K562 (cell line): Measurements from ENCODE around the gene SLC35A4. TPM values are rescaled to one million over a fixed set of nuclear protein-coding genes. Genes with fewer than 3 reads are reported as not detected.

Source experiments
- ASH1L ChIP-seq: fragments of 450-650 bp; IDR thresholded peaks from 2 replicates; pipeline ENCODE4 v1.6.1; 2018; ENCODE audit warnings: borderline replicate concordance, mild to moderate bottlenecking, low read depth; ENCODE audit not compliant: partially characterized antibody
- ATF1 ChIP-seq, 2 experiments: fragments of 450-650 bp in 1 of 2; IDR thresholded peaks; 2 replicates each; pipeline ENCODE4 v1.6.1; 2016; ENCODE audit warnings: missing compliant biosample characterization in 1 of 2, missing genetic modification characterization in 1 of 2
- CBX8 ChIP-seq: fragments of 200-600 bp; sonication (generic); IDR thresholded peaks from 2 replicates; pipeline ENCODE4 v1.6.1; 2012; ENCODE audit warnings: borderline replicate concordance, mixed run types, low read depth, mild to moderate bottlenecking, moderate library complexity, mixed read lengths, low read length, control low read depth, inconsistent platforms; ENCODE audit not compliant: poor library complexity, severe bottlenecking; ENCODE audit errors: extremely low read depth
- CHCHD3 ChIP-seq: fragments of 250-450 bp; sonication (Bioruptor Pico); IDR thresholded peaks from 2 replicates; pipeline ENCODE4 v2.1.2; 2022; ENCODE audit warnings: mild to moderate bottlenecking
- CREB1 ChIP-seq, 2 experiments: sonication (generic) in 1 of 2; formaldehyde crosslinking in 1 of 2; IDR thresholded peaks; 2 replicates each; pipeline versions ENCODE4 v1.6.1 to v1.8.0; 2012 to 2022; ENCODE audit warnings: inconsistent platforms in 1 of 2, mild to moderate bottlenecking in 1 of 2, missing genetic modification reagents in 1 of 2, moderate library complexity in 1 of 2
- HNRNPL ChIP-seq: fragments of 200-400 bp; formaldehyde crosslinking; IDR thresholded peaks from 2 replicates; pipeline ENCODE4 v1.6.1; 2017; ENCODE audit warnings: low read depth, mild to moderate bottlenecking, low read length
- KDM2B ChIP-seq: fragments of 250-450 bp; sonication (Bioruptor Pico); IDR thresholded peaks from 2 replicates; pipeline ENCODE4 v1.8.0; 2021; ENCODE audit warnings: mild to moderate bottlenecking, moderate library complexity
- L3MBTL2 ChIP-seq: fragments of 450-650 bp; IDR thresholded peaks from 2 replicates; pipeline ENCODE4 v1.6.1; 2016; ENCODE audit warnings: mild to moderate bottlenecking, moderate library complexity
- LCOR ChIP-seq: sonication (generic); formaldehyde crosslinking; IDR thresholded peaks from 2 replicates; pipeline ENCODE4 v1.8.0; 2022; ENCODE audit warnings: mild to moderate bottlenecking, missing genetic modification reagents
- PHF21A ChIP-seq: fragments of 450-650 bp; IDR thresholded peaks from 2 replicates; pipeline ENCODE4 v1.6.1; 2017; ENCODE audit warnings: low read depth, borderline replicate concordance
- PTBP1 ChIP-seq: fragments of 200-400 bp; formaldehyde crosslinking; IDR thresholded peaks from 2 replicates; pipeline ENCODE4 v1.6.1; 2017; ENCODE audit warnings: low read depth, low read length
- SMARCB1 ChIP-seq: IDR thresholded peaks from 2 replicates; pipeline ENCODE4 v1.6.1; 2011; ENCODE audit warnings: improper control_type of control experiment, low read depth; ENCODE audit not compliant: insufficient read length
- SNRNP70 ChIP-seq: fragments of 200-400 bp; formaldehyde crosslinking; optimal IDR thresholded peaks from 2 replicates; pipeline ENCODE3; 2017; ENCODE audit warnings: low read depth, low read length
- TCF7L2 ChIP-seq: fragments of 150-350 bp; IDR thresholded peaks from 2 replicates; pipeline ENCODE4 v1.6.1; 2016; ENCODE audit warnings: low read depth, mild to moderate bottlenecking, low read length, moderate library complexity
- U2AF1 ChIP-seq: fragments of 200-400 bp; formaldehyde crosslinking; optimal IDR thresholded peaks from 2 replicates; pipeline ENCODE3; 2017; ENCODE audit warnings: mild to moderate bottlenecking, low read depth, low read length, moderate library complexity
- ZC3H8 ChIP-seq: fragments of 450-650 bp; IDR thresholded peaks from 2 replicates; pipeline ENCODE4 v1.6.1; 2017
- ZNF124 ChIP-seq: sonication (generic); formaldehyde crosslinking; IDR thresholded peaks from 2 replicates; pipeline ENCODE4 v1.8.1; 2022; ENCODE audit warnings: missing genetic modification reagents
- ZNF431 ChIP-seq: sonication (generic); formaldehyde crosslinking; IDR thresholded peaks from 2 replicates; pipeline ENCODE4 v1.8.0; 2022; ENCODE audit warnings: mild to moderate bottlenecking, missing genetic modification reagents
- ZNF583 ChIP-seq: fragments of 250-450 bp; sonication (Bioruptor Pico); IDR thresholded peaks from 2 replicates; pipeline ENCODE4 v1.4.0; 2020
- polyA plus RNA-seq, 8 experiments: library from polyadenylated mRNA; depleted of rRNA in 4 of 8; stranded (reverse) in 5 of 8; unstranded in 3 of 8; fragments of >200 nt; fragmentation: Nextera tagmentation in 2 of 8; fragmentation: Illumina TruSeq in 1 of 8; extraction: Ambion mirVana in 2 of 8; extraction: Trizol in 1 of 8; gene quantifications; 2 replicates each; pipeline versions ENCODE4 v1.2.1 to v1.2.3, GENCODE V29; 2011 to 2014; ENCODE audit warnings: inconsistent platforms in 1 of 8, missing spikeins in 1 of 8
- total RNA-seq, 7 experiments: library from RNA; depleted of rRNA in 6 of 7; stranded (reverse); fragments of >200 nt in 6 of 7; fragmentation: Illumina TruSeq in 2 of 7; extraction: Trizol in 2 of 7; gene quantifications; 2 replicates each; pipeline versions ENCODE4 v1.2.1 to v1.2.3, GENCODE V29; 2011 to 2021; ENCODE audit warnings: low replicate concordance in 1 of 7
- TF ChIP-seq, protein P1 (sequence below): fragments of 450-650 bp; formaldehyde crosslinking; IDR thresholded peaks from 2 replicates; pipeline ENCODE4 v1.4.0; 2020; ENCODE audit warnings: mild to moderate bottlenecking, moderate library complexity
- TF ChIP-seq, protein P2 (sequence below): sonication (generic); formaldehyde crosslinking; IDR thresholded peaks from 2 replicates; pipeline ENCODE4 v1.8.0; 2022; ENCODE audit warnings: mild to moderate bottlenecking, missing genetic modification reagents
- TF ChIP-seq, protein P3 (sequence below): fragments of 450-650 bp; IDR thresholded peaks from 2 replicates; pipeline ENCODE4 v1.6.1; 2016; ENCODE audit warnings: low read depth, mild to moderate bottlenecking, moderate library complexity
- TF ChIP-seq, protein P4 (sequence below): sonication (generic); formaldehyde crosslinking; IDR thresholded peaks from 2 replicates; pipeline ENCODE4 v1.8.1; 2023; ENCODE audit warnings: mild to moderate bottlenecking, missing genetic modification reagents

SLC35A4 gene
- total and polyA plus RNA-seq, 9 of the 15 experiments (the other 6 are each of a cell fraction or from before 2014, with no cell fraction given): 21.8 to 171 (median 42.5) TPM

DNA sequence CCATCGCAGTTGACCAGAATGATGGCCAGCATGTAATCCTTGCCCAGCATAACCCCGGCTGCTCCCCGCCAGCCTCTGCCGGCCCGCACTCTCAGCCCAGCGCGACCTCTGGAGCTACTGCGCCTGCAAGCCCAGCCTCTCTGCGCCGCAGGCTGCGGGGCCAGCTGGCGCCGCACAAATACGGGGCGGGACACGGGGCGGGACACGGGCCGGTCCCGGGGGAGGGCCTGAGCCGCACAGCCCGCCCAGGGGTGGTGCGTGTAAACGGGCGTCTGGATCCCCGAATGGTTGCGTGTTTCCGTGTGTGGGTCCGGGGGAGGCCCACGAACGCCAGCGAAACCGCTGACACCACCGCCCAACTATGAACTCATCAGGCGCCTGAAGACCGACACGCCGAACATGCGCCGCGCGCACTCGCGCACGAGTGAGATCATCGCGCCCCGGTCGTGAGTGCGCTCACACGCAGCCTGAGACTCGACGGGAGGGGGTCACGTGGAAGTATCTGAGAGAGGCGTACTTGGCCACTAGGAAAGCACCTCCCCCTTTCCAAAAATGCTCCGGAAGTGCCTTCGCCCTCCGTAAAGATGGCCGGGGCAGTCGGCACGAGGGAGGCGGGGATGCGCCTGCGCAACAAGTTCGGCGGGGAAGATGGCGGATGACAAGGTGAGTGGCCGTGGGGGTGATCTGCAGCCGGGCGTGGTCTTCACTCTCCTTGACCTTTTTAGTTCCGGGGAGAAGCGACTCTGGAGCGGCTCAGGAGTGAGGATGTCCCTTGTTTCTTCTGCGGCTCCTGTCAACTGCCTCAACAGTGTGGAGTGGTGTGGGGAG lies at the start of gene SLC35A4, which contains the start of gene APBB3 (continued):
- TF ChIP-seq, protein P1, sequence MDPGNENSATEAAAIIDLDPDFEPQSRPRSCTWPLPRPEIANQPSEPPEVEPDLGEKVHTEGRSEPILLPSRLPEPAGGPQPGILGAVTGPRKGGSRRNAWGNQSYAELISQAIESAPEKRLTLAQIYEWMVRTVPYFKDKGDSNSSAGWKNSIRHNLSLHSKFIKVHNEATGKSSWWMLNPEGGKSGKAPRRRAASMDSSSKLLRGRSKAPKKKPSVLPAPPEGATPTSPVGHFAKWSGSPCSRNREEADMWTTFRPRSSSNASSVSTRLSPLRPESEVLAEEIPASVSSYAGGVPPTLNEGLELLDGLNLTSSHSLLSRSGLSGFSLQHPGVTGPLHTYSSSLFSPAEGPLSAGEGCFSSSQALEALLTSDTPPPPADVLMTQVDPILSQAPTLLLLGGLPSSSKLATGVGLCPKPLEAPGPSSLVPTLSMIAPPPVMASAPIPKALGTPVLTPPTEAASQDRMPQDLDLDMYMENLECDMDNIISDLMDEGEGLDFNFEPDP (CRISPR knock-in tag): no peak
- TF ChIP-seq HNRNPL (no peak), ASH1L (no peak), L3MBTL2 (peak; percentile 100), ZNF124 (no peak), CBX8 (no peak), LCOR (peak; percentile 99), ZC3H8 (no peak), ZNF431 (CRISPR knock-in tag) (peak; percentile 35), U2AF1 (no peak), CREB1 (IDR thresholded peaks at IDR 0.05) (peak; percentile 99), CREB1 (CRISPR knock-in tag; IDR thresholded peaks at IDR 0.05) (peak; percentile 98), PTBP1 (no peak), ZNF583 (CRISPR knock-in tag) (no peak), SMARCB1 (no peak), TCF7L2 (no peak), ATF1 (CRISPR knock-in tag; IDR thresholded peaks at IDR 0.05) (peak; percentile 95), ATF1 (tag; IDR thresholded peaks at IDR 0.05) (peak; percentile 98), CHCHD3 (CRISPR knock-in tag) (peak; percentile 4; the same call in 1 of the 2 replicates), KDM2B (CRISPR knock-in tag) (no peak), PHF21A (no peak), SNRNP70 (no peak)
- TF ChIP-seq, protein P2, sequence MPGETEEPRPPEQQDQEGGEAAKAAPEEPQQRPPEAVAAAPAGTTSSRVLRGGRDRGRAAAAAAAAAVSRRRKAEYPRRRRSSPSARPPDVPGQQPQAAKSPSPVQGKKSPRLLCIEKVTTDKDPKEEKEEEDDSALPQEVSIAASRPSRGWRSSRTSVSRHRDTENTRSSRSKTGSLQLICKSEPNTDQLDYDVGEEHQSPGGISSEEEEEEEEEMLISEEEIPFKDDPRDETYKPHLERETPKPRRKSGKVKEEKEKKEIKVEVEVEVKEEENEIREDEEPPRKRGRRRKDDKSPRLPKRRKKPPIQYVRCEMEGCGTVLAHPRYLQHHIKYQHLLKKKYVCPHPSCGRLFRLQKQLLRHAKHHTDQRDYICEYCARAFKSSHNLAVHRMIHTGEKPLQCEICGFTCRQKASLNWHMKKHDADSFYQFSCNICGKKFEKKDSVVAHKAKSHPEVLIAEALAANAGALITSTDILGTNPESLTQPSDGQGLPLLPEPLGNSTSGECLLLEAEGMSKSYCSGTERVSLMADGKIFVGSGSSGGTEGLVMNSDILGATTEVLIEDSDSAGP (CRISPR knock-in tag): peak; percentile 48; the same call in 1 of the 2 replicates
- TF ChIP-seq, protein P3, sequence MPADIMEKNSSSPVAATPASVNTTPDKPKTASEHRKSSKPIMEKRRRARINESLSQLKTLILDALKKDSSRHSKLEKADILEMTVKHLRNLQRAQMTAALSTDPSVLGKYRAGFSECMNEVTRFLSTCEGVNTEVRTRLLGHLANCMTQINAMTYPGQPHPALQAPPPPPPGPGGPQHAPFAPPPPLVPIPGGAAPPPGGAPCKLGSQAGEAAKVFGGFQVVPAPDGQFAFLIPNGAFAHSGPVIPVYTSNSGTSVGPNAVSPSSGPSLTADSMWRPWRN: peak; percentile 11; the same call in 1 of the 2 replicates
- TF ChIP-seq, protein P4, sequence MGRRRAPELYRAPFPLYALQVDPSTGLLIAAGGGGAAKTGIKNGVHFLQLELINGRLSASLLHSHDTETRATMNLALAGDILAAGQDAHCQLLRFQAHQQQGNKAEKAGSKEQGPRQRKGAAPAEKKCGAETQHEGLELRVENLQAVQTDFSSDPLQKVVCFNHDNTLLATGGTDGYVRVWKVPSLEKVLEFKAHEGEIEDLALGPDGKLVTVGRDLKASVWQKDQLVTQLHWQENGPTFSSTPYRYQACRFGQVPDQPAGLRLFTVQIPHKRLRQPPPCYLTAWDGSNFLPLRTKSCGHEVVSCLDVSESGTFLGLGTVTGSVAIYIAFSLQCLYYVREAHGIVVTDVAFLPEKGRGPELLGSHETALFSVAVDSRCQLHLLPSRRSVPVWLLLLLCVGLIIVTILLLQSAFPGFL (CRISPR knock-in tag): no peak
